Myocyte (in vitro differentiated cells): Measurements from ENCODE around the gene GDI2. TPM values are rescaled to one million over a fixed set of nuclear protein-coding genes. Genes with fewer than 3 reads are reported as not detected.
"Not testable (repeated sequence)": the region's sequence is repeated elsewhere in the genome, so short reads cannot be mapped to it uniquely, and the experiment has no call there.

Experiments
- DNase-seq: peaks from one replicate; pipeline ENCODE4 v3.0.0-alpha.2; 2012; ENCODE audit warnings: low read depth
- total RNA-seq: library from RNA; depleted of rRNA; stranded (reverse); fragments of >200 nt; gene quantifications from 2 replicates; pipeline ENCODE4 v1.2.3, GENCODE V29; 2014

Gene GDI2
- total RNA-seq, 1 donor from 2014 or later: 222 TPM

DNA sequence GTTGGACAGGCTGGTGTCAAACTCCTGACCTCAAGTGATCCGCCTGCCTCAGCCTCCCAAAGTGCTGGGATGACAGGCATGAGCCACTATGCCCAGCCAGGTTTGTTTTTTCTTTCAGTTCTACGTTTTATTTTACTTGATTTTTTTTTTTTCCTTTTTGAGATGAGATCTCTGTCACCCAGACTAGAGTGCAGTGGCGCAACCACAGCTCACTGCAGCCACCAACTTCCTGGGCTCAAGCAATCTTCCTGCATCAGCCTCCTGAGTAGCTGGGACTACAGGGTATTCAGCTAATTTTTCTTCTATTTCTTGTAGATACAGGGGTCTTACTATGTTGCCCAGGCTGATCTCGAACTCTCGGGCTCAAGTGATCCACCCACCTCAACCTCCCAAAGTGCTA lies 24.3 kb downstream of the GDI2 start:
- no peak for DNase-seq

DNA sequence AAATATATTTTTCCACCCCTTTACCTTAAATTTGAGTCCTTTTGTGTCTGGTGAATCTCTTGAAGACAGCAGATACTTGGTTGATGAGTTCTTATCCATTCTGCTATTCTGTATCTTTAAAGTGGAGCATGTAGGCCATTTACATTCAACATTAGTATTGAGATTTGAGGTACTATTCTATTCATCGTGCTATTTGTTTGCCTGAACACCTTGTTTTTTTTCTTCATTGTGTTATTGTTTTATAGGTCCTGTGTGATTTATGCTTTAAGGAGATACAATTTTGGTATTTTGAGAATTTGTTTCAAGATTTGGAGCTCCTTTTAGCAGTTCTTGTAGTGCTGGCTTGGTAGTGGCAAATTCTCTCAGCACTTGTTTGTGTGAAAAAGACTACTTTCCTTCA lies 29.9 kb downstream of the GDI2 start:
- no peak for DNase-seq

DNA sequence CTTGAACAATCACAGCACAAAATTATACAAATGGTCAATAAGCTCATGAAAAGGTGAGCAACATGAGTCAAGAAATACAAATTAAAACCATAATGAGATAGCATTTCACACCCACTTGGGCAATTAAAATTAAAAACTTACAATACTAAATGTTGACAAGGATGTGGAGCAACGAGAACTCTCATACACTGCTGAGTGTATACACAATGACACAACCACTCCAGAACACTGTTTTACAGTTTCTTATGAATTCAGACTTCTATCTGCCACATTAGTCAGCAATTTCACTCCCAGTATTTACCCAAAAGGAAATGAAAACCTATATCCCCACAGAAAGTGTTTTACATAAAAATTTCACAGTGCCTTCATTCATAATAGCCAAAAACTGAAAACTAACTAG lies 31.1 kb downstream of the GDI2 start:
- DNase-seq: no peak

DNA sequence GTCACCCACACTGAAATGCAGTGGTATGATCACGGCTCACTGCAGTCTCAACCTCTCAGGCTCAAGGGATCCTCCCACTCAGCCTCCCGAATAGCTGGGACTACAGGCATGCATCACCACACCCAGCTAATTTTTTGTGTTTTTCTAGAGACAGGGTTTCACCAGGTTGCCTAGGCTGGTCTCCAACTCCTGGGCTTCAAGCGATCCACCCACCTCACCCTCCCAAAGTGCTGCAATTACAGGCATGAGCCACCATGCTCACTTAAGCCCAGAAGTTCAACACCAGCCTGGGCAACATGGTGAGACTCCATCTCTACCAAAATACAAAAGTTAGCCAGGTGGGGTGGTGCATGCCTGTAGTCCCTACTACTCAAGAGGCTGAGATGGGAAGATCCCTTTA lies 33.5 kb downstream of the GDI2 start:
- DNase-seq: no peak

DNA sequence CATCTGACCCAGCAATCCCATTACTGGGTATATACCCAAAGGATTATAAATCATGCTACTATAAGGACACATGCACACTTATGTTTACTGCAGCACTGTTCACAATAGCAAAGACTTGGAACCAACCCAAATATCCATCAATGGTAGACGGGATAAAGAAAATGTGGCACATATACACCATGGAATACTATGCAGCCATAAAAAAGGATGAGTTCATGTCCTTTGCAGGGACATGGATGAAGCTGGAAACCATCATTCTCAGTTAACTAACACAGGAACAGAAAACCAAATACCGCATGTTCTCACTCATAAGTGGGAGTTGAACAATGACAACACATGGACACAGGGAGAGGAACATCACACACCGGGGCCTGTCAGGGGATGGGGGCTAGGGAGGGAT lies 35.5 kb downstream of the GDI2 start:
- DNase-seq: not testable (repeated sequence)

DNA sequence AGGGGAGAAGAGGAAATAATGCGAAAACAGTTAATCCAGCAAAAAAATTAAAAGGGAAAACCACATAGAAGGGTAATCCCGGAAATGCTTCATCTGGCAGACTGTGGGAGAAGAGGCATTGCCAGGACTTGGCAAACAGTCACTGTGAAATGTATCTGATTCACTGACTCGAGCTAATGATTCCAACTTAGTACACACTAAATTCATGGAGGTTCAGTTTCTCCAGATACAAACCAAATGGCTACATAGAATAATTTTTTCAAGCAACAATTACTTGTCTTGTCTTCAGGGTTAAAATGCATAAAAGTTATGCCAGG lies 36.4 kb downstream of the GDI2 start:
- DNase-seq: peak; percentile 71

DNA sequence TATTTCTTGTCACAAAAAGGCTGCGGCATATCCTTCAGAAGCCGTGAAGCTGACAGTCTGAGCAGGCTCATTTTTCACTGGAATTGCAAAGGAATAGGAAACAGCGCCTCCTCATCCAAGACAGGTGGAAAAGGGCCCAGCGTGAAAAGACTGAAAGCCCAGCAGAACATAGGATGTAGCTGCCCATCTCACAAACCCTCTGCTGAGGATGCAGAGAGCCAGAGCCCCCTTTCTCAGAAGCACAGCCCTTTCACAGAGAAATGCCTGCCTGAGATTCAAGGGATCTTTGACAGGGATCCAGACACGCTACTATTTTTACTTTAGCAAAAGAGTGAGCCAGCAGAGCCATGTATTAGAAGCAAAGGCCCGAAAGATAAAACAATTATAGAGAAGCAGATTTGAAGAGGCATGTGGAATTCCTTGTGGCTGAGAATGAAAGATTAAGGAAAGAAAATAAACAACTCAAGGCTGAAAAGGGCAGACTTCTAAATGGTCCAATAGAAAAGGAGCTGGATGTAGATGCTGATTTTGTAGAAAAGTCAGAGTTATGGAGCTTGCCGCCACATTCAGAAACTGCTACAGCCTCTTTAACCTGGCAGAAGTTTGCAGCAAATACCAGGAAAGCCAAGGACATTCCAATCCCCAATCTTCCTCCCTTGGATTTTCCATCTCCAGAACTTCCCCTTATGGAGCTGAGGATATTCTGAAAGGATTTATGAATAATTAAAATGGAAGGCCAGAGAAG lies 36.9 kb downstream of the GDI2 start:
- peak; percentile 40 for DNase-seq

DNA sequence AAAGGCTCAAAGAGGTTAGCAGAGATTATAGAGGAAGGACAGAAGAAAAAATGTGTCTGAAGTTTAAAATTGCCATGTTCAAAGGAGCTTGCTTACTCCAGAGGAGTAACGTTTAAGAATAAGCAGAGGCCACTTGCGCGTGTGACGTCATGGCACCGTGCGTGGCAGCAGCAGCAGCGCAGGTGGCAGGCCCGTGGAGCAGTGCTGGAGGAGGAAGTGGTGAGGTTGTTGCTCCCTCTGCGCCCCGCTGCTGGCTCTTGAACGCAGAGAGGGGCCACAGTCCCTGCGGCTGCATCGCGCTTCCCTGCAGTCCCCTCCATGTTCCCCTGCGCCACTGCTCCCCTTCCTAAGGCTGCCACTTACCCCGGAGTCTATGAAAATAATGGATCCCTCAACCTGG lies 37.5 kb downstream of the GDI2 start:
- no peak for DNase-seq

DNA sequence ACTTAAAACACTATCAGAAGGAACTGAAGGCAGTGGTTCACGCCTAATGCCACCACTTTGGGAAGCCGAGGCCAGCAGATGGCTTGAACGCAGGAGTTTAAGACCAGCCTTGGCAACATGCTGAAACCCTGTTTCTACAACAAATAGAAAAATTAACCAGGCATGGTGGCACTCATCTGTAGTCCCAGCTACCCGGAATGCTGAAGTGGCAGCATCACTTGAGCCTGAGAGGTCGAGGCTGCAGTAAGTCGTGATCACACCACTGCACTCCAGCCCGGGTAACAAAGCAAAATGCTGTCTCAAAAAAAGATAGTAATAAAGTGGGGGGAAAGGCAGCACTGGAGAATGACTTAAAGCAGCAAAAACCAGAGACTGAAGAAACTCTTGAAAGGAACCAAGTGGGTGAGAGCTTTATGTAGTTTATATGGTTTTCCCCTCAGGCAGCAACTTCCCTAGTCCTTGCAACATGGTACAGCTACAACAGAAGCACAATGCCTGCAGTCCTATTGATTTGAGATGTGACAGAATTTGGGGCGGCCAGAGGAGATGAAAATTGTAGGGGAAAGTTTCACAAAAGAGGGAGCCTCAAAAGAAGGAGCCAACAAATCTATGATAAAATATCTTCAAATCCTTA lies 38.1 kb downstream of the GDI2 start:
- no peak for DNase-seq

DNA sequence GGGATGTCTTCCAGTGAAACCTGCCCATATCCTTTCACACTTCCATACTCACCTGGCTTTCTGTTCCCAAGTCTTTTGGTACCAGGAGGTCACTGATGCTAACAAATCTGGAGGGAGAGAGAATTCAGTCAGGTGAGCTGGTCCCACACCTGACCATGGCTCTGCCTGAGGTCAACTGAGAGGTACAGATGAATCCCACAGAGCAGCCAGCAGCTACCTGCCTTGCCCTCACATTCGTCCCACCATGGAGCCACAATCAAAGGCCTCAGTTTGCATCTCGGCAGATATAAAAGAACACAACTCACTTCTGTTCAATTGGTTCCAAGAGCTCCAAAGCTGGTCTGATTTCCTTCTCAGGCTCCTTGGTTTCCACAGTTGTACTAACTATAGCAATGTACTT lies 47.0 kb downstream of the GDI2 start:
- no peak for DNase-seq

DNA sequence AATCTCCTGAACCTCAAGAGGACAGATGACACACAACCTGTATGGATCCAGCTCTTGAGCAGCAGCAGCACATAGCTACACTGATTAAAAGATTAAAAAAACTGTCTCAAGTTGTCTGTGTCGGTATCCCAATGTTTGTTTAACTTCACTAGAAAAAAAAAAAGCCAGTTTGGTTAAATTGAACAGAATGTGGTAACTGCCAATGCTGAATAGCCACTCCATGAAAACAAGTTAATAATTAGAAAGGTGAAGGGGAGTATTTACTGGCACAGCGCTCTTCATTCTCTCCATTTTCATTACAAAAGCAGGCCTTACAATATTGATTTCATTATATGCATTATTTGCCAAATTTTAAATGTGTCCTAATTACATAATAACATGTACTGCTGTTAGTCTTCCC lies 47.6 kb downstream of the GDI2 start:
- DNase-seq: no peak

DNA sequence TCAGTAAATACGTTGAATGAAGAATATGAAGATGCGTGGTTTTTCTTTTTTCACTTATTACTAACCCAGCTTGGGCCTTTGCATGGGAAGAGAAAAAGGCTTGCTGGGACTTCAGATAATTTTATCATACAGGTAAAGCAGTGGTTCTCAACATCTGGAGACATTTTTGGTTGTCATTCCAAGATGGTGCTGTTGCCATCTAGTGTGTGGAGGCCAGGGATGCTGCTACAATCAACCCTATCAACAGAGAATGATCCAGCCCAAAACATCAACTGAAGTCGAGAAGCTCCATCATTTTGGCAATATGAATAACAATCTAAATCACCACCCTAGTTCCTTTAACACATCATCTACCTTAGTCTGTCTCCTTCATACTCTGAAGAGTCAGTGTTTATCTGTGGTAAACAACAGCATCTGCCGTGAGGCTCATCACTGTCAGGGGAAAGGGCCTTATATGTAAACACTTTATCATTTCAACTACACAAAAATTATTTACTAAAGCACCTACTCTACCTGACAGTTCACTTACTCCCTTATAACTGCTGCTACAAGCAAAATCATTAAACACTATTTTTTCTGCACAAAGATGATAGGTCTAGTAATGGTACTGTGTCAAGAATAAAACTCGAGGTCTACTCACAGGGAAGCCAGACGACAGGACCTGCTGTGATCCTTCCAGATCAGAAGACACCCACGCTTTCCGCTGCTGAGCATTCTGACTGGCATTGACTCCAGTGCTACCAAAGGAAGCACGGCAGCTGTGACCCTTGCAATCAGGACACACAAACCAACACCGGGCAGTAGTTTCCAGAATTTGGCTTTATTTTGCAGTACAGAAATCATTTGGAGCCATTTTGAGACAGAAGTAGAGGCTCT lies 48.6 kb downstream of the GDI2 start:
- DNase-seq: no peak

DNA sequence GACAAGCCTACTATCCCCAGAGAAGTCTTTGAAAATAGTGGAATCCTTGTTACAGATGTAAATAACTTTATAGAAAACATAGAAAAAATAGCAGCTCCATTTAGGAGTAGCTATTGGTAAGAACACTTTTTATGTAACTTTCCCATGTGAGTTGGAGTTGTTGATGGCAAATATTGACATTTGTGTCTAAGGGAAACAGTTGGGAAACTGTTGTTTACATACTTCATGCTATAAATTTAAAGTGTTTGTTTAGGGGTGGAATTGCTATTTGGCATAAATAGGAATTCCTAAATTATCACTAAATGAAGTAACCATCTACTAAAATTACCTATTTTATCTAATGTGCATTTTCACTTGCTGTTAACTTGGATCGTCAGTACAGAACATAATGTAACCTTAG lies 50.7 kb downstream of the GDI2 start:
- no peak for DNase-seq

DNA sequence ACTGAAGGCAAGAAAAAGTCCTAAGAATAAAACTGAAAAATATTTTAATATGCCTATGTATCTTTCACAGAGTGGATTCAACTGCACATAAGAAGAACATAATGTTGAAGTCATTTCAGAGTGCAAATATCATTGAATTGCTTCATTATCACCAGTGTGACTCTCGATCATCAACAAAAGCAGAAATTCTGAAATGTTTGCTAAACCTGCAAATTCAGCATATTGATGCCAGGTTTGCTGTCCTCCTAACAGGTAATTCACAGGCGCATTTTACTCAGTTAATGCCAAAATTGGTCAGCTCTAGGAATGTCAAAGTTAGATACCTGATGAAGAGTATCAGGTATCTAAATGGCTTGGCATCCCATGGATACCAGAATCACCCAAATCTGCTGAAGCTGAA lies 52.0 kb downstream of the GDI2 start:
- DNase-seq: no peak

DNA sequence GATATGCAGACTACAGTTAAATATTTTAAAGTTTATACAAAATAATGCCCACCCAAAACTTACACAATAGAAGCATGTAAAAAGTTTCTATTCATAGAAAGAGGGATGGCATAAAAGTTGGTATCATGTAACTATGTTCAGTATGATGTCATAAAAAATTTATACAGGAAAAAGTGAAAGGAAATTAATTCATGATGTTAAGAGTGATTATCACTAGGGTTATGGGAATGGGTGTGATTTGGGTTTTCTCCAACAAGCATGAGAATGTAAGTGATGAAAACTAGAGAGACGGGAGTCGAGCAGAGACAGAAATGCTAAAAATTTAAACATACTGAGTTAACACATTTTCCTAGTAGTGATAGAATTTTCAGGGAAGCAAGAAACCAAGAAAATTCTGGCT lies 52.7 kb downstream of the GDI2 start:
- no peak for DNase-seq

DNA sequence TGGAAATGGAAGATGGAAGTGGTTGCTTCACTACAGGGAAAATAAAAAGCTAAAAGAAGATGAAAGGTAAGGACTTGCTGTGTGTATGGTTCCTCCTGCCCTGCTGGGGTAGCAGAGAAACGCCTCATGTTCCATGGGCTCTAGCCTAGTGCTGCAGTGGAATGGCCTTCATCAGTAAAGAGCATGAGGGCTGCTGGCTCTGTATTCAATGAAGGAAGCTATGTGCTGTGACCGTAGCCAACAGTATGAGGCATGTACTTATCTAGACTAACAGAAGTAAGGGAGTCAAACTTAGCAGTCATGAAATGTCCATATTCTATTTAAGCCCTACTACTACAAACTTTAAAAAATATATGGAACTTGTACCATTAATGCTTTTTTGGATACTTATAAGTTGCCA lies 54.3 kb downstream of the GDI2 start:
- DNase-seq: no peak

DNA sequence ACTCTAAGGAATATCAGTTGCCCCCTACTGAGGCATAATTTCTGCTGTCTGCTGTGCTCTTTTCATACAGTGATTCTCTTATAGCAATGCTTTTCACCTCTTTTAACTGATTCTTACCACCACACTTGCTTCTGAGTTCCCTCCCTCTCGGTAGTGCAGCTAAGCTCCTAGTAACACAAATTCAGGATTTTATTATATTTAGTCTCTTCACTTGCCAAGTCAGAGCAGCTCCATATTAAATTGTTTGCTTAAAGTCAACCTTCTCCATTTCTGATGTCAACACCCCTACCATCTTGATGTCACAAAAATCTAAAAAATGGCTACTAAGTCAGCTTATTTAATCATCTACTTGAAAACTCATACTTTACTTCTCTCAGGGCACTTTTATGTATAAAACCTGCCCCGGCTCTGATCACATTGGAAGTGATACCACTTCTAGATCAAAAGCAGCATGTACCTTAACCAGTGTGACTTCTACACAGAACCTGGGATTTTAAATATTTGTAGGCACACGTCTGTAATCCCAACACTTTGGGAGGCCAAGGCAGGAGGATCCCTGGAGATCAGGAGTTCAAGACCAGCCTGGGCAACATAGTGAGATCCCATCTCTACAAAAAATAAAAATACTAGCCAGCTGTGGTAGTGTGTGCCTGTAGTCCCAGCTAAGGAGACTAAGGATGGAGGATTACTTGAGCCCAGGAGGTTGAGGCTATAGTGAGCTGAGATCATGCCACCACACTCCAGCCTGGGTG lies 55.3 kb downstream of the GDI2 start:
- no peak for DNase-seq

DNA sequence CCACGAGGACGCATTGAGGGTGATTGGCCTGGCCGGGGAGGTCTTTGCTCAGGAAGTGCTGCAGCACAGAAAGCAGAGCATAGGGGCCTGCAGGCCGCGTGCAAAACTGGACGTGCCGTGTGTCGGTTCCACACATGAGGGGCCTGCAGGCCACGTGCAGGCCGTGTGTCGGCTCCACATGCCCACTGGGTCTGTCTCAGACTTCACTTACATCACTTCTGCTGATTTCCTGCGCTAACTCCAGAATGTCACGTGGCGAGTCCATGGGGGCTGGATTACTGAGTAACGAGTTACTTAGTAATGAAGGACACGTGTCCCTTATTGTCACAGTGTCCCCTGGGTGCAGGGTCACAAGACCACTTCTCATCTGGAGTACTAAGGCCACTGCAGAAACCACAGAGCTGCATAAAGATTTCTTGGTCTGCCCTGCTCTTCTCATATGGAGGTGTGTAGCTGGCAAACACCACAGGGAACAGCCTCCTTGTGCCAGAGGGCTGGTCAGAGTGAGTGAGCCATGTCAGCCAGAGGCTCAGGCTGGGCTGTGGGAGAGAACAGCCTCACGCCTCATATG lies 60.8 kb downstream of the GDI2 start:
- DNase-seq: no peak

DNA sequence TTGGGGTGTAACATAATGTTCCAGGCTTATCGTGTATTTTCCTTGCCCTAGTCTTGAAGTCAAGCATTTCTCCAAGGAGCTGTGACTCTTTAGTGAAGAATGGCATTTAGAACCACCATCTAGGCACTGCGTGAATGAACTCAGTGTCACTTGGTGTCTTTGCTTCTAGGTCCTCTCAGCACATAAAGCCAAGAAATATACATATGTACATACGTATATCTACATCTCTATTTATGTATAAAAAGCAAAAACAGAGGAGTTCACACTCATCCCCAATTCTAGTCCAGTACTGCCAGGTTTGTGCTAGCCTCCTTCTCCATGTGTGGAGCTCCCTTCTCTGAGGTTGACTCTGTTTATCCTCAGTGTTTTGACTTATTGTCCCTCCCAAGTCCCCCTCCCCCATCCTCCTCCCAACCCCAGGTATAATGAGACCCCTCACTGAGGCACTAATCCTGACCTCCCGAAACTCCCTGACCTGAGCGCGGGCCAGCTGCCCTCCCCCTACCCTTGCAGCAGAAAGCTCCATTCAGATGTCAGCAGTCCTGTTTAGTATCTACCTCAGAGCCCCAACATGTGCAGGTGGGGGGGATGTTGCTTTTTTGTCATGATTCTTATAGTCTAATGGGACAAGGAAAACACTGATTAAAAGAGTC lies 61.5 kb downstream of the GDI2 start:
- no peak for DNase-seq

DNA sequence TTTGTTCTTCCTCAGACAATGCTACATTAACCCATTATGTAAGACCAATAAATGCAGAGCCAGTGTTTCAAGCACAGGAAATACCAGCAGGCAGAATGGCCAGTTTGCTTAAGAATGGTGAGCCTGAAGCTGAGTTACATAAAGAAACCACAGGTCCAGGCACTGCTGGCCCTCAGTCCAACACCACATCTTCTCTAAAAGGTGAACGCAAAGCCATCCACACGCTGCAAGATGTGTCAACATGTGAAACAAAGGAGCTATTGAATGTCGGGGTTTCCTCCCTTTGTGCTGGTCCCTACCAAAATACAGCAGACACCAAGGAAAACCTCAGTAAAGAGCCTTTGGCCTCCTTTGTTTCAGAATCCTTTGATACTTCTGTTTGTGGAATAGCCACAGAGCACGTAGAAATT lies 64.8 kb downstream of the GDI2 start:
- DNase-seq: no peak

DNA sequence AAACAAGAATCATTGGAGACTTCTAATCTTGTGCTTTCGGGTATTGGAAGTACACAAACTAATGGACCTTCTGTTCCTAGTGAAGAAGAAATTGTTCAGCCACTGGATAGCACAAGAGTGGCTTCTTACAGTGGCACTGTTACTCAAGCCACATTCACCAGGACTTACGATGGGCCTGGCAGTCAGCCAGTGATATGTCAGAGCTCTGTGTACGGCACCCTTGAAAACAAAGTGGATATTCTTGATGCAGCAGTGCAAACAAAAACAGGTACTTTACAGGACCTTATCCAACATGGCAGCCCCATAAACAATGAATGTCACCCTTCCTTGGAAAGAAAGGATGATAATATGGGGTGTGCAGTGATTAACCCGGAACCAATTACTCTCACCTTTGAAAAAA lies 67.0 kb downstream of the GDI2 start:
- no peak for DNase-seq
